GM13976 (cell line): Measurements from ENCODE around the gene ZNF74.

Experiments
- DNase-seq: peaks from one replicate; pipeline ENCODE4 v3.0.0; 2012; ENCODE audit warnings: low spot score
- in situ Hi-C: fragments of 300-500 bp; cut with MboI; formaldehyde crosslinking; loops from one replicate; pipeline ENCODE4 v1.12.0; 2022; ENCODE audit warnings: low sequenced_read_pairs, mixed read lengths, inconsistent platforms; ENCODE audit not compliant: unreplicated experiment
- TF ChIP-seq, protein P1 (sequence below): IDR thresholded peaks from 2 replicates; pipeline ENCODE4 v1.5.1; 2012; ENCODE audit warnings: borderline replicate concordance, mild to moderate bottlenecking; ENCODE audit not compliant: insufficient read depth; ENCODE audit errors: extremely low read depth, missing control alignments, control extremely low read depth

Gene ZNF74

GRCh38 chr22:20428496-20429253 lies 34.7 kb downstream of the ZNF74 start:
- in situ Hi-C loops: no loop called here

GRCh38 chr22:20429254-20430100 lies 35.5 kb downstream of the ZNF74 start:
- in situ Hi-C loops: no loop called here
- DNase-seq: peak; percentile 93
- TF ChIP-seq, protein P1, sequence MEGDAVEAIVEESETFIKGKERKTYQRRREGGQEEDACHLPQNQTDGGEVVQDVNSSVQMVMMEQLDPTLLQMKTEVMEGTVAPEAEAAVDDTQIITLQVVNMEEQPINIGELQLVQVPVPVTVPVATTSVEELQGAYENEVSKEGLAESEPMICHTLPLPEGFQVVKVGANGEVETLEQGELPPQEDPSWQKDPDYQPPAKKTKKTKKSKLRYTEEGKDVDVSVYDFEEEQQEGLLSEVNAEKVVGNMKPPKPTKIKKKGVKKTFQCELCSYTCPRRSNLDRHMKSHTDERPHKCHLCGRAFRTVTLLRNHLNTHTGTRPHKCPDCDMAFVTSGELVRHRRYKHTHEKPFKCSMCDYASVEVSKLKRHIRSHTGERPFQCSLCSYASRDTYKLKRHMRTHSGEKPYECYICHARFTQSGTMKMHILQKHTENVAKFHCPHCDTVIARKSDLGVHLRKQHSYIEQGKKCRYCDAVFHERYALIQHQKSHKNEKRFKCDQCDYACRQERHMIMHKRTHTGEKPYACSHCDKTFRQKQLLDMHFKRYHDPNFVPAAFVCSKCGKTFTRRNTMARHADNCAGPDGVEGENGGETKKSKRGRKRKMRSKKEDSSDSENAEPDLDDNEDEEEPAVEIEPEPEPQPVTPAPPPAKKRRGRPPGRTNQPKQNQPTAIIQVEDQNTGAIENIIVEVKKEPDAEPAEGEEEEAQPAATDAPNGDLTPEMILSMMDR: no peak

More at GRCh38 chr22:20428496-20429253, 34.7 kb downstream of the ZNF74 start:
- TF ChIP-seq, protein P1: no peak
- DNase-seq: peak; percentile 42

- in situ Hi-C loops: no loop called here
- TF ChIP-seq, protein P1: no peak
- peak; percentile 52 for DNase-seq
Measured at GRCh38 chr22:20430101-20430719, 36.3 kb downstream of the ZNF74 start.

DNA sequence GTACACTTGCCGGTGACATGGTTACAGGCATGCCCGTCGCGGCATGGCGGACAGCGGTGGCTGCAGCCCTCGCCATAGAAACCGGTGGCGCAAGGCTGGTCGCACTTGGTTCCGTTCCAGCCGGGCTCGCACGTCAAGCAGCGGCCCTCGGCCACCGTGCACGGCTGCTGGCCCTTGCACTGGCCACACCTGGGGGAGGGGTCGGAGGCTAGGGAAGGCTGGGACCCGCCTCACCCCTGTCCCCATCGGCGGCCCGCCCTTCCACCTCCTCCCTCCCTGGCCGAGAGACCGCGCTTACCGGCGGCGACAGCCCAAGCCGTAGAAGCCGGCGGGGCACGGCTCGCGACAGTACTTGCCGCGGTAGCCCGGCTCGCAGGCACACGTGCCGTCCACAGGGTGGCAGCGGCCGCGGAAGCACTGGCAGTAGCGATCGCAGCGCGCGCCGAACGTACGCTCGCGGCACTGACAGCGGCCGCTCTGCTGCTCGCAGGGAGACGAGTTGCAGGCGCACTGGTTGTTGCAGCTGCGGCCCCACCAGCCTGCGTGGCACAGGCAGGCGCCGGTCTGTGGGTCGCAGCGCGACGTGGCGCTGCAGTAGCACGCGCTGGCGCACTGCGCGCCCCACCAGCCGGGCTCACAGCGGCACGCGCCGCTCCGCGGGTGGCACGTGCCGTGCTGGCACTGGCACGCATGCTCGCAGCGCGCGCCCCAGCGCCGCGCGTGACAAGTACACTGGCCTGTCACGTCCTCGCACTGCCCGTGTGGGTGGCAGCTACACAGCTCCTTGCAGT lies 37.0 kb downstream of the ZNF74 start:
- DNase-seq: peak; percentile 68
- in situ Hi-C loops: no loop called here
- TF ChIP-seq, protein P1: no peak

DNA sequence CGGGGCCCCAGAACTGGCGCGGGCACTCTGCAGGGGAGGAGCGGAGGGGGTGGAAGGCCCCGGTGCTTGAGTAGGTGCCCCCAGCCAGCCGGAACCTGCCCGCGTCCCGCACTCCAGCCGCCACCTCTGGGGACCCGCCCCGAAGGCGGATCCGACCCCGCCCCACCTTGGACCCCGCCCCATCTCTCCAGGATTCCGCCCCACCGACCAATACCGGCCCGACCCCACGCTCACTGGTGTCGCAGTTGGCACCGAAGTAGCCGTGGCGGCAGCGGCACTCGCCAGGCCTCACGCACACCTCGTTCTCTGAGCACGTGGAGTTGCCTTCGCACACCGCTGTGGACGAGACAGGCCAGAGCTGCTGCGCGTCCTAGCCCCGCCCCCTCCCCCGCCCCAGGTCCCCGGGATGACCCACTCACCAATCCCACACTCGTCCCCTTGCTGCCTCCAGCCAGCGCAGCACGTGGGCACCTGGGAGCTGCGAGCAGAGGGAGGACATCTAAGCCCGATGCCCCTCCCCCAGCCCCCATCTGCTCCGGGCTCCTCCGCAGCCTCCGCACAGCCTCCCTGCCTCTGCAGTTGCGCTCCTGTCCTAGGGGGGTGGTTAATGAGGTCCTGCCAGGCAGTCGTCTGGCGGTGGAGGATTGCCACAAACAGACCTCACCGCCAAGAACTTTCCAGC lies 37.7 kb downstream of the ZNF74 start:
- TF ChIP-seq, protein P1: no peak
- in situ Hi-C loops: no loop called here
- DNase-seq: peak; percentile 30
